Measurements from ENCODE around the gene THRSP.
"Not testable (repeated sequence)": the region's sequence is repeated elsewhere in the genome, so short reads cannot be mapped to it uniquely, and the experiment has no call there.

THRSP gene

GRCh38 chr11:78056093-78056492 lies 7.6 kb upstream of the THRSP start:
- Histone ChIP-seq H3K27ac (ENCODE audit: low read depth, low read length) (no peak overlapping the region), H2BK120ac (ENCODE audit: insufficient read depth, low read length, poor library complexity) (no peak overlapping the region), H3K14ac (ENCODE audit: low read length) (no peak overlapping the region), H3K4me2 (ENCODE audit: low read length) (no peak overlapping the region), H3K79me1 (ENCODE audit: low read length) (peaks cover 5% of the 10 kb centered on the region), H3K9me3 (ENCODE audit: insufficient read depth, low read depth, low read length) (no peaks in the 10 kb centered on the region), H4K12ac (ENCODE audit: low read depth, low read length) (no peak overlapping the region), H4K8ac (ENCODE audit: low read depth, low read length) (no peak overlapping the region), H3K4me3 (ENCODE audit: low read depth, low read length) (no peak overlapping the region), H2BK5ac (ENCODE audit: low read depth, low read length, poor library complexity) (no peak overlapping the region), H3K18ac (ENCODE audit: low read length) (no peak overlapping the region), H3K4ac (ENCODE audit: low read depth, low read length) (no peak overlapping the region), H2BK12ac (ENCODE audit: low read length) (no peak overlapping the region), H2AK5ac (ENCODE audit: low read length) (no peak overlapping the region), H4K91ac (ENCODE audit: low read depth, low read length) (no peak overlapping the region), H3K9ac (ENCODE audit: low read length) (no peak overlapping the region), H3K36me3 (ENCODE audit: control insufficient read depth in 1 of 2, insufficient read depth in 2 of 2, low read length in 2 of 2) (no peaks in the 10 kb centered on the region), H2AFZ (ENCODE audit: insufficient read depth, low read length, poor library complexity) (no peak overlapping the region), H3K79me2 (ENCODE audit: control insufficient read depth, insufficient read depth, low read length, poor library complexity) (no peaks in the 10 kb centered on the region), H3K27me3 (ENCODE audit: insufficient read depth, low read length) (no peaks in the 10 kb centered on the region), H3K23ac (ENCODE audit: low read length) (no peak overlapping the region), H3K4me1 (ENCODE audit: control insufficient read depth in 1 of 2, insufficient read depth in 2 of 2, low read length in 2 of 2) (peaks cover 2 to 4% of the 10 kb centered on the region in 2 experiments)
- WGBS (ENCODE audit: extremely low coverage, insufficient coverage, insufficient read length) = no CpG with 5 or more reads among the region's 3 CpGs
- no peak for DNase-seq

- no peak overlapping the region for H3K4ac ChIP-seq (ENCODE audit: low read depth, low read length)
- no peak overlapping the region for H3K18ac ChIP-seq (ENCODE audit: low read length)
- H3K4me3 ChIP-seq (ENCODE audit: low read depth, low read length) = no peak overlapping the region
- no peak overlapping the region for H3K4me2 ChIP-seq (ENCODE audit: low read length)
- H3K23ac ChIP-seq (ENCODE audit: low read length) = no peak overlapping the region
- no peak overlapping the region for H4K12ac ChIP-seq (ENCODE audit: low read depth, low read length)
- peaks cover 2% of the 10 kb centered on the region for H3K79me1 ChIP-seq (ENCODE audit: low read length)
- no peak overlapping the region for H3K27ac ChIP-seq (ENCODE audit: low read depth, low read length)
- H3K36me3 ChIP-seq (ENCODE audit: control insufficient read depth in 1 of 2, insufficient read depth in 2 of 2, low read length in 2 of 2) = no peaks in the 10 kb centered on the region
- H3K9me3 ChIP-seq (ENCODE audit: insufficient read depth, low read depth, low read length) = no peaks in the 10 kb centered on the region
- no peak overlapping the region for H2AFZ ChIP-seq (ENCODE audit: insufficient read depth, low read length, poor library complexity)
- H2BK120ac ChIP-seq (ENCODE audit: insufficient read depth, low read length, poor library complexity) = peak overlapping the region; percentile 22
- no peaks in the 10 kb centered on the region for H3K79me2 ChIP-seq (ENCODE audit: control insufficient read depth, insufficient read depth, low read length, poor library complexity)
- H3K9ac ChIP-seq (ENCODE audit: low read length) = no peak overlapping the region
- H3K14ac ChIP-seq (ENCODE audit: low read length) = no peak overlapping the region
- peaks cover 2 to 3% of the 10 kb centered on the region in 2 experiments for H3K4me1 ChIP-seq (ENCODE audit: control insufficient read depth in 1 of 2, insufficient read depth in 2 of 2, low read length in 2 of 2)
- DNase-seq = no peak
- WGBS (ENCODE audit: extremely low coverage, insufficient coverage, insufficient read length) = no CpG with 5 or more reads among the region's 10 CpGs
- no peak overlapping the region for H2BK12ac ChIP-seq (ENCODE audit: low read length)
- H4K8ac ChIP-seq (ENCODE audit: low read depth, low read length) = no peak overlapping the region
- no peak overlapping the region for H2AK5ac ChIP-seq (ENCODE audit: low read length)
- no peak overlapping the region for H2BK5ac ChIP-seq (ENCODE audit: low read depth, low read length, poor library complexity)
- H3K27me3 ChIP-seq (ENCODE audit: insufficient read depth, low read length) = no peaks in the 10 kb centered on the region
- no peak overlapping the region for H4K91ac ChIP-seq (ENCODE audit: low read depth, low read length)
These were observed 6.1 kb upstream of the THRSP start for GRCh38 chr11:78057462-78058055.

- WGBS (ENCODE audit: extremely low coverage, insufficient coverage, insufficient read length) = no CpG with 5 or more reads among the region's 9 CpGs
- H2BK5ac ChIP-seq (ENCODE audit: low read depth, low read length, poor library complexity) = not testable (repeated sequence)
These were observed 3.8 kb upstream of the THRSP start for GRCh38 chr11:78059749-78060328.

GRCh38 chr11:78060533-78060932 lies 3.1 kb upstream of the THRSP start:
- H4K12ac ChIP-seq (ENCODE audit: low read depth, low read length) = no peak overlapping the region
- H3K79me2 ChIP-seq (ENCODE audit: control insufficient read depth, insufficient read depth, low read length, poor library complexity) = no peaks in the 10 kb centered on the region
- H3K27ac ChIP-seq (ENCODE audit: low read depth, low read length) = no peak overlapping the region
- no peaks in the 10 kb centered on the region for H3K36me3 ChIP-seq (ENCODE audit: control insufficient read depth in 1 of 2, insufficient read depth in 2 of 2, low read length in 2 of 2)
- H4K91ac ChIP-seq (ENCODE audit: low read depth, low read length) = peak overlapping the region; percentile 35
- no peak overlapping the region for H3K18ac ChIP-seq (ENCODE audit: low read length)
- no peak for DNase-seq
- WGBS (ENCODE audit: extremely low coverage, insufficient coverage, insufficient read length) = no CpG with 5 or more reads among the region's 8 CpGs
- H3K4me2 ChIP-seq (ENCODE audit: low read length) = no peak overlapping the region
- peaks cover 2 to 3% of the 10 kb centered on the region in 2 experiments for H3K4me1 ChIP-seq (ENCODE audit: control insufficient read depth in 1 of 2, insufficient read depth in 2 of 2, low read length in 2 of 2)
- no peak overlapping the region for H4K8ac ChIP-seq (ENCODE audit: low read depth, low read length)
- no peak overlapping the region for H3K14ac ChIP-seq (ENCODE audit: low read length)
- peaks cover 2% of the 10 kb centered on the region for H3K79me1 ChIP-seq (ENCODE audit: low read length)
- H3K27me3 ChIP-seq (ENCODE audit: insufficient read depth, low read length) = no peaks in the 10 kb centered on the region
- no peak overlapping the region for H2AK5ac ChIP-seq (ENCODE audit: low read length)
- no peak overlapping the region for H2AFZ ChIP-seq (ENCODE audit: insufficient read depth, low read length, poor library complexity)
- no peak overlapping the region for H2BK12ac ChIP-seq (ENCODE audit: low read length)
- H3K9me3 ChIP-seq (ENCODE audit: insufficient read depth, low read depth, low read length) = no peaks in the 10 kb centered on the region
- H3K9ac ChIP-seq (ENCODE audit: low read length) = no peak overlapping the region
- H3K23ac ChIP-seq (ENCODE audit: low read length) = no peak overlapping the region
- H2BK5ac ChIP-seq (ENCODE audit: low read depth, low read length, poor library complexity) = no peak overlapping the region
- no peak overlapping the region for H3K4me3 ChIP-seq (ENCODE audit: low read depth, low read length)
- H2BK120ac ChIP-seq (ENCODE audit: insufficient read depth, low read length, poor library complexity) = no peak overlapping the region
- H3K4ac ChIP-seq (ENCODE audit: low read depth, low read length) = no peak overlapping the region

More at GRCh38 chr11:78059749-78060328, 3.8 kb upstream of the THRSP start:
- not testable (repeated sequence) for H2BK120ac ChIP-seq (ENCODE audit: insufficient read depth, low read length, poor library complexity); H3K79me2 ChIP-seq (ENCODE audit: control insufficient read depth, insufficient read depth, low read length, poor library complexity); H3K27me3 ChIP-seq (ENCODE audit: insufficient read depth, low read length); H4K12ac ChIP-seq (ENCODE audit: low read depth, low read length); H3K18ac ChIP-seq (ENCODE audit: low read length); H3K9ac ChIP-seq (ENCODE audit: low read length); H3K4me1 ChIP-seq (ENCODE audit: control insufficient read depth in 1 of 2, insufficient read depth in 2 of 2, low read length in 2 of 2); H3K4me3 ChIP-seq (ENCODE audit: low read depth, low read length); H3K36me3 ChIP-seq (ENCODE audit: control insufficient read depth in 1 of 2, insufficient read depth in 2 of 2, low read length in 2 of 2); H3K23ac ChIP-seq (ENCODE audit: low read length); H3K4ac ChIP-seq (ENCODE audit: low read depth, low read length); DNase-seq; H2BK12ac ChIP-seq (ENCODE audit: low read length); H3K4me2 ChIP-seq (ENCODE audit: low read length); H3K27ac ChIP-seq (ENCODE audit: low read depth, low read length); H3K9me3 ChIP-seq (ENCODE audit: insufficient read depth, low read depth, low read length); H4K91ac ChIP-seq (ENCODE audit: low read depth, low read length); H2AK5ac ChIP-seq (ENCODE audit: low read length); H3K79me1 ChIP-seq (ENCODE audit: low read length); H3K14ac ChIP-seq (ENCODE audit: low read length); H4K8ac ChIP-seq (ENCODE audit: low read depth, low read length); H2AFZ ChIP-seq (ENCODE audit: insufficient read depth, low read length, poor library complexity)

All from trophoblast cell (in vitro differentiated cells and primary cell).